ENCODE measurements around the gene MGAM2. TPM values are rescaled to one million over a fixed set of nuclear protein-coding genes. Genes with fewer than 3 reads are reported as not detected.
"Not testable (repeated sequence)": the region's sequence is repeated elsewhere in the genome, so short reads cannot be mapped to it uniquely, and the experiment has no call there.

MGAM2 gene
- total RNA-seq, 1 donor from 2014 or later = not detected

DNA sequence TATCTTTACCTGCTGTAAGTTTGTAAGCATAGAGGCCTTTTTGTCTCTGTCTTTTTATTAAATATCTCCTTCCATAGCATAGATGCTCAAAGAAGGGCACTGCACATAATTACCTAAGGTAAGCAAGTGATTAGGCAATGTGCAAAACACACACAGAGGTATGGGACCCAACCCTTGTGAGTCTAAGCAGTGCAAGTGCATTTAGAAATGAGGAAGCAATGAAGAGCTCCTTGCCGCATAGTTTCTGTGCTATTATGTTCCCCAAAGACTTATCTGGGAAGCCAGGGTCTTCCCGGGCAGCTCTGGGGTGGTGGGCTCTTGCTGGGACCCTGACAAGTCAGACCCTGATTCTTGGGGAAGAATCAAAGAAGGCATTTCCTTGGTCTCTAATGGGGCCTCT lies 13.5 kb upstream of the MGAM2 start:
- no peaks in the 10 kb centered on the region for H3K27me3 ChIP-seq (ENCODE audit: control insufficient read depth, insufficient read depth, low read length)
- H3K4me3 ChIP-seq (ENCODE audit: low read depth, low read length) = no peak overlapping the region
- FAIRE-seq = no peak
- no peak for DNase-seq (ENCODE audit: low read depth)
- TF ChIP-seq CTCF (IDR thresholded peaks at IDR 0.05; ENCODE audit: insufficient read depth, low read length, severe bottlenecking) = no peak
- no peaks in the 10 kb centered on the region for H3K36me3 ChIP-seq (ENCODE audit: control insufficient read depth, insufficient read depth, low read length)

- not testable (repeated sequence) for H3K4me3 ChIP-seq (ENCODE audit: low read depth, low read length); H3K36me3 ChIP-seq (ENCODE audit: control insufficient read depth, insufficient read depth, low read length); H3K27me3 ChIP-seq (ENCODE audit: control insufficient read depth, insufficient read depth, low read length)
- peak; percentile 86 for FAIRE-seq
- peak; percentile 30 for DNase-seq (ENCODE audit: low read depth)
Observed at GRCh38 chr7:142099347-142099746, 12.2 kb upstream of the MGAM2 start.

GRCh38 chr7:142100634-142101033 lies 10.9 kb upstream of the MGAM2 start:
- DNase-seq (ENCODE audit: low read depth) (no peak), FAIRE-seq (no peak)
- H3K4me3 ChIP-seq (ENCODE audit: low read depth, low read length) = no peak overlapping the region
- H3K36me3 ChIP-seq (ENCODE audit: control insufficient read depth, insufficient read depth, low read length) = no peaks in the 10 kb centered on the region
- no peaks in the 10 kb centered on the region for H3K27me3 ChIP-seq (ENCODE audit: control insufficient read depth, insufficient read depth, low read length)
- no peak for TF ChIP-seq CTCF (IDR thresholded peaks at IDR 0.05; ENCODE audit: insufficient read depth, low read length, severe bottlenecking)

- H3K27me3 ChIP-seq (ENCODE audit: control insufficient read depth, insufficient read depth, low read length); DNase-seq (ENCODE audit: low read depth); H3K4me3 ChIP-seq (ENCODE audit: low read depth, low read length); H3K36me3 ChIP-seq (ENCODE audit: control insufficient read depth, insufficient read depth, low read length); FAIRE-seq: not testable (repeated sequence)
Observed at GRCh38 chr7:142101794-142102193, 9.7 kb upstream of the MGAM2 start.

DNA sequence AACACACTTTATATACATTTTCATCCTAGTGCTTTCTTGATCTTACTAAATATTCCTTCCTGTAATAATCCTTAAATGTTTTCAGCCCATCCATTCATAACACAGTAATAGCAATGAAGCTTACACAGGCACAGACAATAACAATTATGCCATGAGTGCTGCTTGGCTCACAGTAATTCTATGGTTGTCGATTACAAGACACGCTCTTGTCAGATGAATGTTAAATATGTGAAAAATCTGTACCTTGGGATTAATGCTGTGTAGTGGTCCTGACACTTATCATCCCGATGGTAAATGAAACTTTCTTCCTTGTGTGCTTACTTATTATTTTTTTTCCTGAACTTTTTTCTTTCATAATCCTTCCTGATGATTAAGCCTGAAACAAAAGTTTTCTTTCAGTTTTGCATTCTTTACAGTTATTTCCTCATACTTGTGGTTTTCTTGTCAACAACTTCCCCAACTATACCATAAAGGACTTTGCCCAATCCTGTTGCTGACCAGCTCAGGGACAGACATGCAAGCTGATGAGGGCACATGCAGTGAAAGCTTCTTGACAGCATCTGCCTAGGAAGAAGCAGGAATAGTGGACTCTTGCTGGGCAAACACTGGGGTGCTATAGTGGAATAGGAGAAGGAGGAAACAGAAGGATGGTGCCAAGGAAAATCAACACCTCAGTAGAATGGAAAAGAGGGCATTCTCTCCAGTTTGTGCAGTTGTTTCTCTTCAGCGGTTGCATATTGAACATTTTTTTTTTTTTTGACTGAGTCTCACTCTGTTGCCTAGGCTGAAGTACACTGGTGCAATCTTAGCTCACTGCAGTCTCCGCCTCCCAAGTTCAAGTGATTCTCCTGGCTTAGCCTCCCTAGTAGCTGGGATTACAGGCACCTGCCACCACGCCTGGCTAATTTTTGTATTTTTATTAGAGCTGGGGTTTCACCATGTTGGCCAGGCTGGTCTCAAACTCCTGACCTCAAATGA lies 6.7 kb upstream of the MGAM2 start:
- FAIRE-seq = peak; percentile 85

GRCh38 chr7:142108728-142109505 lies 2.6 kb upstream of the MGAM2 start:
- no peak for DNase-seq (ENCODE audit: low read depth)
- H3K4me3 ChIP-seq (ENCODE audit: low read depth, low read length) = no peak overlapping the region
- TF ChIP-seq CTCF (IDR thresholded peaks at IDR 0.05; ENCODE audit: insufficient read depth, low read length, severe bottlenecking) = no peak
- H3K36me3 ChIP-seq (ENCODE audit: control insufficient read depth, insufficient read depth, low read length) = no peaks in the 10 kb centered on the region
- H3K27me3 ChIP-seq (ENCODE audit: control insufficient read depth, insufficient read depth, low read length) = no peaks in the 10 kb centered on the region
- FAIRE-seq = no peak

More for the DNA sequence above, 6.7 kb upstream of the MGAM2 start:
- TF ChIP-seq CTCF (IDR thresholded peaks at IDR 0.05; ENCODE audit: insufficient read depth, low read length, severe bottlenecking) = no peak
- no peak overlapping the region for H3K4me3 ChIP-seq (ENCODE audit: low read depth, low read length)
- no peaks in the 10 kb centered on the region for H3K36me3 ChIP-seq (ENCODE audit: control insufficient read depth, insufficient read depth, low read length)
- peak; percentile 96 for DNase-seq (ENCODE audit: low read depth)
- H3K27me3 ChIP-seq (ENCODE audit: control insufficient read depth, insufficient read depth, low read length) = no peaks in the 10 kb centered on the region

Data from bronchial epithelial cell (primary cell).